PC-3 (cell line): ENCODE data around the gene CCDC28A. TPM values are rescaled to one million over a fixed set of nuclear protein-coding genes. Genes with fewer than 3 reads are reported as not detected.

Experiments used
- ATAC-seq: fragments of 200-7000 bp; cut with Tn5 transposase; 2 replicates; pipeline ENCODE4 v1.9.1; 2020; ENCODE audit warnings: mild to moderate bottlenecking, moderate library complexity
- BruUV-seq: library from RNA; stranded (reverse); fragments of 400-500 nt; replicated peaks from 2 replicates; lab custom pipeline; 2021; lab: Mats Ljungman, UMichigan
- CTCF ChIA-PET: fragments of 300-600 bp; sonication (Branson Sonifier 250); formaldehyde crosslinking; loops from one replicate; lab custom pipeline; 2022; ENCODE audit warnings: antibody characterized with exemption; lab: Charles Lee
- POLR2A ChIA-PET: fragments of 300-600 bp; sonication (Branson Sonifier 250); formaldehyde crosslinking; loops from one replicate; lab custom pipeline; 2022; ENCODE audit warnings: antibody characterized with exemption; ENCODE audit not compliant: unreplicated experiment; lab: Charles Lee
- DNase-seq: peaks from one replicate; pipeline ENCODE4 v3.0.0-alpha.2; 2015
- H2AFZ ChIP-seq: fragments of 300-600 bp; sonication (generic); 2 replicates; pipeline ENCODE4 v1.6.0; 2016; ENCODE audit warnings: antibody characterized with exemption, low read length
- H3F3A ChIP-seq: fragments of 300-600 bp; sonication (generic); one replicate; pipeline ENCODE4 v1.6.0; 2017; ENCODE audit warnings: antibody characterized with exemption, low read length, control low read depth, mild to moderate bottlenecking; ENCODE audit not compliant: unreplicated experiment
- H3K27ac ChIP-seq: fragments of 300-600 bp; sonication (generic); 2 replicates; pipeline ENCODE4 v1.5.1; 2016; ENCODE audit warnings: mild to moderate bottlenecking, low read length
- H3K27me3 ChIP-seq: fragments of 300-600 bp; sonication (generic); 2 replicates; pipeline ENCODE4 v1.6.1; 2016; ENCODE audit warnings: low read length, mixed read lengths
- H3K36me3 ChIP-seq: fragments of 300-600 bp; sonication (generic); 2 replicates; pipeline ENCODE4 v1.6.1; 2016; ENCODE audit warnings: low read depth, mixed run types, low read length, mixed read lengths
- H3K4me1 ChIP-seq: fragments of 300-600 bp; sonication (generic); 2 replicates; pipeline ENCODE4 v1.5.1; 2016; ENCODE audit warnings: low read length; ENCODE audit not compliant: insufficient read depth
- H3K4me2 ChIP-seq: fragments of 300-600 bp; sonication (generic); 2 replicates; pipeline ENCODE4 v1.6.0; 2016; ENCODE audit warnings: low read length
- H3K4me3 ChIP-seq: fragments of 300-600 bp; sonication (generic); 2 replicates; pipeline ENCODE4 v1.5.1; 2016; ENCODE audit warnings: mild to moderate bottlenecking, low read length, mixed read lengths
- H3K79me2 ChIP-seq: fragments of 300-600 bp; sonication (generic); 2 replicates; pipeline ENCODE4 v1.6.1; 2017; ENCODE audit warnings: low read length, mixed read lengths
- H3K9ac ChIP-seq: fragments of 300-600 bp; sonication (generic); 2 replicates; pipeline ENCODE4 v1.6.0; 2016; ENCODE audit warnings: mild to moderate bottlenecking, low read length
- H3K9me2 ChIP-seq: fragments of 300-600 bp; sonication (generic); replicated peaks from 2 replicates; pipeline ENCODE4 v1.6.1; 2016; ENCODE audit warnings: mixed run types, low read length, mixed read lengths
- H3K9me3 ChIP-seq: fragments of 300-600 bp; sonication (generic); 2 replicates; pipeline ENCODE4 v1.6.1; 2016; ENCODE audit warnings: low read length, mixed read lengths
- H4K20me1 ChIP-seq: fragments of 300-600 bp; sonication (generic); 2 replicates; pipeline ENCODE4 v1.6.1; 2016; ENCODE audit warnings: low read length, mixed read lengths
- EZH2 ChIP-seq: fragments of 300-600 bp; sonication (generic); IDR thresholded peaks from one replicate; pipeline ENCODE4 v1.6.1; 2017; ENCODE audit warnings: antibody characterized with exemption, mild to moderate bottlenecking, low read length; ENCODE audit not compliant: unreplicated experiment
- EZH2phosphoT487 ChIP-seq: fragments of 300-600 bp; sonication (generic); IDR thresholded peaks from 2 replicates; pipeline ENCODE4 v1.6.1; 2018; ENCODE audit warnings: mild to moderate bottlenecking, antibody characterized with exemption, low read length, borderline replicate concordance
- intact Hi-C: fragments of 100-400 bp; cut with micrococcal nuclease; formaldehyde crosslinking; loops from 2 replicates; pipeline ENCODE4 v1.9.0; 2023
- total RNA-seq: library from RNA; depleted of rRNA; stranded (reverse); fragments of >200 nt; gene quantifications from 2 replicates; pipeline ENCODE4 v1.2.3, GENCODE V29; 2014
- TF ChIP-seq, protein P1 (sequence below): fragments of 300-600 bp; sonication (generic); conservative IDR thresholded peaks from 2 replicates; pipeline ENCODE4 v1.5.1; 2017; ENCODE audit warnings: antibody characterized with exemption, low read depth, mild to moderate bottlenecking, low read length

Gene CCDC28A
- total RNA-seq, 1 experiment from 2014 or later: 5.8 TPM

DNA sequence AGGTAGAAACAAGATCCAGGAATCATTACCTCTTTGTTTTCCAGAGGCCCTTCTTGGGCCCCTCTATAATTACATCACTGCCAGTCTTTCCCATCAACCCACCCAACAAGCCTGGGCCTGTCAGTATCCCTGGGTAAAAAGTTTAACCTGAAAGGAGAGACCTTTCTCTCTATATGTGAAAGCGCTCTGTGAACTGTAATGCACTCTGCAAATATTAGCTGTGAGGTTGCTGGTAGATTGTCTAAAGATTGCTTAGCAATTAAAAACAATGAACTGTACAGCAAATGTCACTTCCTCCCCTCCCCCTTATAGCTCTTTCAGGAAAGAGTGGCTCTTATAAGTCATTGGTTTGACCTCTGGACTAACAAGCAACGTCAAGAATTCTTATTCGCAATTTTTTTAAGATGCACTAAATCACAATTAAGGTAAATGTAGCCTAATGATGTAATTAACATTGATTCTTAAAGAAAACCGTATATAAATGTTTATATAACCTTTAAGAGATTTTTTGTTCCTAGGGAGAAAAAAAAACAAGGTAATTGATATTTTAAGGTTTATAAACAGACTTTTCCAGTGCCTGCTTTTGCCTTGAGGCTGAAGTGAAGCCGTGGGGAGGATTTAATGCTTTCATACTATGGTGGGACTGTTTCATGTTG lies 40.7 kb downstream of the CCDC28A start:
- Histone ChIP-seq H2AFZ (no peak overlapping the region), H3F3A (no peaks in the 10 kb centered on the region), H3K36me3 (no peaks in the 10 kb centered on the region), H3K27me3 (no peaks in the 10 kb centered on the region), H3K27ac (no peak overlapping the region), H3K9me2 (no peaks in the 10 kb centered on the region), H3K4me1 (peaks cover 28% of the 10 kb centered on the region), H4K20me1 (no peaks in the 10 kb centered on the region), H3K79me2 (no peaks in the 10 kb centered on the region), H3K4me2 (no peak overlapping the region), H3K4me3 (no peak overlapping the region), H3K9me3 (no peaks in the 10 kb centered on the region), H3K9ac (no peak overlapping the region)
- TF ChIP-seq, protein P1, sequence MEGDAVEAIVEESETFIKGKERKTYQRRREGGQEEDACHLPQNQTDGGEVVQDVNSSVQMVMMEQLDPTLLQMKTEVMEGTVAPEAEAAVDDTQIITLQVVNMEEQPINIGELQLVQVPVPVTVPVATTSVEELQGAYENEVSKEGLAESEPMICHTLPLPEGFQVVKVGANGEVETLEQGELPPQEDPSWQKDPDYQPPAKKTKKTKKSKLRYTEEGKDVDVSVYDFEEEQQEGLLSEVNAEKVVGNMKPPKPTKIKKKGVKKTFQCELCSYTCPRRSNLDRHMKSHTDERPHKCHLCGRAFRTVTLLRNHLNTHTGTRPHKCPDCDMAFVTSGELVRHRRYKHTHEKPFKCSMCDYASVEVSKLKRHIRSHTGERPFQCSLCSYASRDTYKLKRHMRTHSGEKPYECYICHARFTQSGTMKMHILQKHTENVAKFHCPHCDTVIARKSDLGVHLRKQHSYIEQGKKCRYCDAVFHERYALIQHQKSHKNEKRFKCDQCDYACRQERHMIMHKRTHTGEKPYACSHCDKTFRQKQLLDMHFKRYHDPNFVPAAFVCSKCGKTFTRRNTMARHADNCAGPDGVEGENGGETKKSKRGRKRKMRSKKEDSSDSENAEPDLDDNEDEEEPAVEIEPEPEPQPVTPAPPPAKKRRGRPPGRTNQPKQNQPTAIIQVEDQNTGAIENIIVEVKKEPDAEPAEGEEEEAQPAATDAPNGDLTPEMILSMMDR: no peak
- no peak for TF ChIP-seq EZH2
- no peak for TF ChIP-seq EZH2phosphoT487
- POLR2A ChIA-PET: no interaction called here
- CTCF ChIA-PET: interaction anchor here (1.2 kb wide), 1 partner anchor 550 kb away, joined by 4 read pairs; no protein-coding TSS in a partner anchor
- DNase-seq: no peak
- BruUV-seq: no TSS peak
- no peak for ATAC-seq
- intact Hi-C loops: loop anchor here (10.0 kb wide), 2 partner anchors 290 to 400 kb away; no protein-coding TSS in a partner anchor

DNA sequence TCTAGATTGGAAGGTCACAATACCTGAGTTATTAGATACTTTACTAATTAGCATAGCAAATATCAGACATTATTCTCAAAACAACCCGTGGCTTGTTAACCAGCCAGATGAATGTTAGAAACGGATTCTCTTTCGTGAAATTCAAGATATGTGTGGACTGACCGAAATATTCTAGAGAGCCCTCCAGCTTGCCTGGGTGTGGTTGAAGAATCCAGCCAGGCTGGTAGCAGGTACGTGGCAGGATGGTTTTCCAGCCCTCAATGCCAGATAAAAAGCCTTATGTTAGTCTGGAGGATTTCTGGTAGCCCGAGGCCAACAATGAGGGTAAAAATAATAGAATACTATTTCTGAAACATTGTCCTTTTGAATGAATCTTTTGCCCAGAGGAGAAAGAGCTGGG lies 41.7 kb downstream of the CCDC28A start:
- Histone ChIP-seq H3K9me2 (no peaks in the 10 kb centered on the region), H3K79me2 (no peaks in the 10 kb centered on the region), H3K4me1 (peaks cover 36% of the 10 kb centered on the region), H3K36me3 (no peaks in the 10 kb centered on the region), H4K20me1 (no peaks in the 10 kb centered on the region), H3K9me3 (no peaks in the 10 kb centered on the region), H3K4me3 (no peak overlapping the region), H3F3A (no peaks in the 10 kb centered on the region), H2AFZ (peak overlapping the region; percentile 52), H3K9ac (no peak overlapping the region), H3K27ac (no peak overlapping the region), H3K4me2 (no peak overlapping the region), H3K27me3 (no peaks in the 10 kb centered on the region)
- no TSS peak for BruUV-seq
- POLR2A ChIA-PET: no interaction called here
- CTCF ChIA-PET: interaction anchor here (1.0 to 1.2 kb wide), 2 partner anchors 174 to 549 kb away, joined by 4 read pairs; no protein-coding TSS in a partner anchor
- intact Hi-C loops: loop anchor here (5.0 to 10.0 kb wide), 3 partner anchors 157 to 400 kb away; no protein-coding TSS in a partner anchor
- ATAC-seq (no peak), DNase-seq (no peak)
- no peak for TF ChIP-seq EZH2
- no peak for TF ChIP-seq EZH2phosphoT487
- TF ChIP-seq, protein P1: no peak
